Osteoblast (primary cell): ENCODE results near the gene LHFPL3. TPM values are rescaled to one million over a fixed set of nuclear protein-coding genes. Genes with fewer than 3 reads are reported as not detected.

Experiments
- DNase-seq: peaks from one replicate; pipeline ENCODE4 v3.0.0; 2011; ENCODE audit warnings: low spot score, mixed read lengths; ENCODE audit not compliant: insufficient read length; ENCODE audit errors: missing footprints
- H2AFZ ChIP-seq: 2 replicates; pipeline ENCODE4 v1.6.0; 2011; ENCODE audit warnings: mild to moderate bottlenecking, low read length
- H3K27ac ChIP-seq: 2 replicates; pipeline ENCODE4 v1.5.1; 2011; ENCODE audit warnings: mild to moderate bottlenecking, low read depth, low read length, moderate library complexity
- H3K27me3 ChIP-seq: 2 replicates; pipeline ENCODE4 v1.6.0; 2012; ENCODE audit warnings: mild to moderate bottlenecking, control low read depth, inconsistent platforms, low read length, moderate library complexity; ENCODE audit not compliant: insufficient read depth
- H3K36me3 ChIP-seq: 2 replicates; pipeline ENCODE4 v1.5.1; 2011; ENCODE audit warnings: mild to moderate bottlenecking, low read length, control low read depth, moderate library complexity; ENCODE audit not compliant: insufficient read depth
- H3K4me1 ChIP-seq: 2 replicates; pipeline ENCODE4 v1.5.1; 2011; ENCODE audit warnings: mild to moderate bottlenecking, low read length, control low read depth, moderate library complexity; ENCODE audit not compliant: insufficient read depth
- H3K4me2 ChIP-seq: 2 replicates; pipeline ENCODE4 v1.6.0; 2011; ENCODE audit warnings: mild to moderate bottlenecking, low read length; ENCODE audit not compliant: insufficient read depth
- H3K4me3 ChIP-seq: fragments of 200-600 bp; sonication (generic); 3 replicates; pipeline ENCODE4 v1.5.1; 2012; ENCODE audit warnings: mild to moderate bottlenecking, low read length, inconsistent platforms; ENCODE audit not compliant: insufficient read depth
- H3K79me2 ChIP-seq: 2 replicates; pipeline ENCODE4 v1.6.0; 2012; ENCODE audit warnings: mild to moderate bottlenecking, low read length, control low read depth, inconsistent platforms; ENCODE audit not compliant: insufficient read depth
- H3K9me3 ChIP-seq: 2 replicates; pipeline ENCODE4 v1.5.1; 2011; ENCODE audit warnings: low read depth, low read length, control low read depth
- H4K20me1 ChIP-seq: 2 replicates; pipeline ENCODE4 v1.6.0; 2012; ENCODE audit warnings: mild to moderate bottlenecking, low read length, control low read depth; ENCODE audit not compliant: insufficient read depth
- CTCF ChIP-seq: IDR thresholded peaks from 2 replicates; pipeline ENCODE4 v1.5.1; 2011; ENCODE audit warnings: mild to moderate bottlenecking, low read depth, low read length, moderate library complexity; ENCODE audit errors: extremely low read depth
- total RNA-seq: library from RNA; depleted of rRNA; stranded (reverse); fragments of >200 nt; gene quantifications from 2 replicates; pipeline ENCODE4 v1.2.3, GENCODE V29; 2012

Gene LHFPL3
- total RNA-seq, 1 donor, result not detected

DNA sequence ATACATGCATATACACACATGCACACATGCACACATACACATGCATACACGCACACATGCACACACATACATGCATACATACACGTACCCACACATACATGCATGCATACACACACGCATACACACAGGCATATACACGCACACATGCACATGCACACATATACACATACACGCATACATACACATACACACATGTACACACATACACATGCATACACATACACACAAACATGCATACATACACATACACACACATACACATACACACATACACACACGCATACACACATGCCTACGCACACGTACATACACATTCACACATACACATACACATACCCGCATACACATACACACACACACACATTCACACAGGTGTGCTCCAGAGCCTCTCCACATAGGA is 604.6 kb downstream of the LHFPL3 start:
- H3K9me3 ChIP-seq, result no peaks in the 10 kb centered on the region
- no peak overlapping the region for H3K4me3 ChIP-seq
- TF ChIP-seq CTCF, result no peak
- DNase-seq, result no peak
- no peak overlapping the region for H3K4me2 ChIP-seq
- H4K20me1 ChIP-seq, result no peaks in the 10 kb centered on the region
- no peaks in the 10 kb centered on the region for H3K27me3 ChIP-seq
- no peak overlapping the region for H3K27ac ChIP-seq
- H3K36me3 ChIP-seq, result no peaks in the 10 kb centered on the region
- H2AFZ ChIP-seq, result no peak overlapping the region
- H3K4me1 ChIP-seq, result no peaks in the 10 kb centered on the region
- H3K79me2 ChIP-seq, result no peaks in the 10 kb centered on the region

GRCh38 chr7:104933521-104933988 is 605.2 kb downstream of the LHFPL3 start:
- H3K27me3 ChIP-seq, result no peaks in the 10 kb centered on the region
- no peaks in the 10 kb centered on the region for H3K36me3 ChIP-seq
- no peaks in the 10 kb centered on the region for H3K4me1 ChIP-seq
- no peak overlapping the region for H3K4me3 ChIP-seq
- H3K9me3 ChIP-seq, result no peaks in the 10 kb centered on the region
- no peak for TF ChIP-seq CTCF
- H3K4me2 ChIP-seq, result no peak overlapping the region
- H3K27ac ChIP-seq, result no peak overlapping the region
- H2AFZ ChIP-seq, result no peak overlapping the region
- no peaks in the 10 kb centered on the region for H4K20me1 ChIP-seq
- DNase-seq, result no peak
- H3K79me2 ChIP-seq, result no peaks in the 10 kb centered on the region

DNA sequence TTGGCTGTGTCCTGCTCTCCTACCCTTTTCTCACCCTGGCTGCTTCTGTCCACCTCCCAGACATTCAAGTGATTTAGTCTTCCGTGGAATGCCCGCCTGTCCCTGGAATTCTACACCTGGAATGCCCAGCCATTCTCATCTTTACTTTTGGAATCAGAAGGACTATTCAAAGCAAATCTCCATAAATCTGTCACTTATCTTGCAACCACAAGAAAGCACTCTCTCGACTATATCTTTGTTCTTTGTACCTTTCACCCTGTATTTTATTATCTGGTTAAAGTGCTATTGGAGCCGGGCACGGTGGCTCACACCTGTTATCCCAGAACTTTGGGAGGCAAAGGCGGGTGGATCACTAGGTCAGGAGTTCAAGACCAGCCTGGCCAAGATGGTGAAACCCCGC is 606.3 kb downstream of the LHFPL3 start:
- Histone ChIP-seq H3K79me2 (no peaks in the 10 kb centered on the region), H2AFZ (no peak overlapping the region), H3K27ac (no peak overlapping the region), H3K4me1 (no peaks in the 10 kb centered on the region), H3K36me3 (no peaks in the 10 kb centered on the region), H3K4me3 (no peak overlapping the region), H3K9me3 (no peaks in the 10 kb centered on the region), H3K4me2 (no peak overlapping the region), H3K27me3 (no peaks in the 10 kb centered on the region), H4K20me1 (no peaks in the 10 kb centered on the region)
- no peak for DNase-seq
- no peak for TF ChIP-seq CTCF

GRCh38 chr7:104935276-104935675 is 606.9 kb downstream of the LHFPL3 start:
- Histone ChIP-seq H3K9me3 (no peaks in the 10 kb centered on the region), H3K79me2 (no peaks in the 10 kb centered on the region), H3K4me2 (no peak overlapping the region), H3K27ac (no peak overlapping the region), H3K27me3 (no peaks in the 10 kb centered on the region), H4K20me1 (no peaks in the 10 kb centered on the region), H3K36me3 (no peaks in the 10 kb centered on the region), H2AFZ (no peak overlapping the region), H3K4me3 (no peak overlapping the region), H3K4me1 (no peaks in the 10 kb centered on the region)
- TF ChIP-seq CTCF, result no peak
- no peak for DNase-seq
